ENCODE data around the gene ST8SIA4.

Gene ST8SIA4

DNA sequence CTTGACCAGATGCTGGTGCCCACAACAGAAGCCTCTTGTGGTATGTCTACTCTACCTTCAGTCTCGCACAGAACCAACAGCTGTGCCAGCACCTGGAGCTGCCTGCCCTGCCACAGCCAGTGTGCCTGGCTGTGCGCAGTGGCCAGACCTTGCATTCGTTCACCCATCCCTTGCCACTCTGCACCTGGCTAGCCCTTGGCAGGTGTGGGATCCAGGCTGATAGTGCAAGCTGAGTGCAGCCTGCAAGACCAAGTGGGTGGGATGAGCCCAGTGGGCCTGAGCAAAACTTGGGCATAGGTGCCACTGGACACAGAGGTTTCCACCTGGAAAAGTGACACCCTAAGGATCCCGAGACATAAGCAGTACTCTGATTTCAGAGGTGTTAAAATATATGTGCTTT is 108.2 kb downstream of the ST8SIA4 start:
- Histone ChIP-seq H3K9me2 (replicated peaks; ENCODE audit: control insufficient read depth, low read length) (no peaks in the 10 kb centered on the region), H3K27ac (ENCODE audit: low read depth, low read length) (no peak overlapping the region), H3K4me1 (ENCODE audit: control insufficient read depth, low read length) (peaks cover 8% of the 10 kb centered on the region), H3K79me2 (ENCODE audit: control insufficient read depth, low read length) (no peaks in the 10 kb centered on the region), H3K27me3 (ENCODE audit: control insufficient read depth, low read length) (no peaks in the 10 kb centered on the region), H3K9me3 (ENCODE audit: control insufficient read depth, insufficient read depth, low read length) (peaks cover 18% of the 10 kb centered on the region), H3K36me3 (ENCODE audit: control insufficient read depth, low read length) (no peaks in the 10 kb centered on the region), H3F3A (ENCODE audit: control insufficient read depth, insufficient read depth) (no peaks in the 10 kb centered on the region), H4K20me1 (ENCODE audit: control insufficient read depth, insufficient read depth, low read depth, low read length) (no peaks in the 10 kb centered on the region), H3K4me2 (ENCODE audit: low read length) (no peak overlapping the region), H3K4me3 (ENCODE audit: low read length) (no peak overlapping the region)
- TF ChIP-seq, protein P1, sequence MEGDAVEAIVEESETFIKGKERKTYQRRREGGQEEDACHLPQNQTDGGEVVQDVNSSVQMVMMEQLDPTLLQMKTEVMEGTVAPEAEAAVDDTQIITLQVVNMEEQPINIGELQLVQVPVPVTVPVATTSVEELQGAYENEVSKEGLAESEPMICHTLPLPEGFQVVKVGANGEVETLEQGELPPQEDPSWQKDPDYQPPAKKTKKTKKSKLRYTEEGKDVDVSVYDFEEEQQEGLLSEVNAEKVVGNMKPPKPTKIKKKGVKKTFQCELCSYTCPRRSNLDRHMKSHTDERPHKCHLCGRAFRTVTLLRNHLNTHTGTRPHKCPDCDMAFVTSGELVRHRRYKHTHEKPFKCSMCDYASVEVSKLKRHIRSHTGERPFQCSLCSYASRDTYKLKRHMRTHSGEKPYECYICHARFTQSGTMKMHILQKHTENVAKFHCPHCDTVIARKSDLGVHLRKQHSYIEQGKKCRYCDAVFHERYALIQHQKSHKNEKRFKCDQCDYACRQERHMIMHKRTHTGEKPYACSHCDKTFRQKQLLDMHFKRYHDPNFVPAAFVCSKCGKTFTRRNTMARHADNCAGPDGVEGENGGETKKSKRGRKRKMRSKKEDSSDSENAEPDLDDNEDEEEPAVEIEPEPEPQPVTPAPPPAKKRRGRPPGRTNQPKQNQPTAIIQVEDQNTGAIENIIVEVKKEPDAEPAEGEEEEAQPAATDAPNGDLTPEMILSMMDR (IDR thresholded peaks at IDR 0.05; ENCODE audit: low read depth, low read length, poor library complexity, severe bottlenecking): no peak
- TF ChIP-seq EZH2phosphoT487 (IDR thresholded peaks at IDR 0.05; ENCODE audit: borderline replicate concordance, low read length): no peak

DNA sequence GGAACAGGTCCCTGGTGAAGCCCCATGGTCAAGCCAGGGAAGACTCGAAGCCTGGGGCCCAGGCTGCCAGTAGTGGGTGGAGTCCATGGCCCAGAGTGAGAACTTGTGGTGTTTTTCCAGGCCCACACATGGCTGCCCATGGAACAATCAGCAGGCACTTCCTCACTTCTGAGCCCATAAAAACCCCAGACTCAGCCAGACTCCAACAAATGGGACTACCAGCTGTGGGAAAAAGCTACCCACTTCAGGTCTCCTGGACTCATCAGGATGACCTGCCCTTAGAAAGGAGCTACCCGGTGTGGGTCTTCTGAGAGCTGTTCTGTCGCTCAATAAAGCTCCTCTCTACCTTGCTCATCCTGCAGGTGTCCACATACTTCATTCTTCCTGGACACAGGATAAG is 108.9 kb downstream of the ST8SIA4 start:
- Histone ChIP-seq H3K9me3 (ENCODE audit: control insufficient read depth, insufficient read depth, low read length) (peaks cover 18% of the 10 kb centered on the region), H3F3A (ENCODE audit: control insufficient read depth, insufficient read depth) (no peaks in the 10 kb centered on the region), H3K9me2 (replicated peaks; ENCODE audit: control insufficient read depth, low read length) (no peaks in the 10 kb centered on the region), H3K79me2 (ENCODE audit: control insufficient read depth, low read length) (no peaks in the 10 kb centered on the region), H3K4me2 (ENCODE audit: low read length) (no peak overlapping the region), H3K27ac (ENCODE audit: low read depth, low read length) (no peak overlapping the region), H4K20me1 (ENCODE audit: control insufficient read depth, insufficient read depth, low read depth, low read length) (no peaks in the 10 kb centered on the region), H3K4me1 (ENCODE audit: control insufficient read depth, low read length) (peaks cover 14% of the 10 kb centered on the region), H3K4me3 (ENCODE audit: low read length) (no peak overlapping the region), H3K36me3 (ENCODE audit: control insufficient read depth, low read length) (no peaks in the 10 kb centered on the region), H3K27me3 (ENCODE audit: control insufficient read depth, low read length) (no peaks in the 10 kb centered on the region)
- TF ChIP-seq EZH2phosphoT487 (IDR thresholded peaks at IDR 0.05; ENCODE audit: borderline replicate concordance, low read length): no peak
- TF ChIP-seq, protein P1 (IDR thresholded peaks at IDR 0.05; ENCODE audit: low read depth, low read length, poor library complexity, severe bottlenecking): no peak

DNA sequence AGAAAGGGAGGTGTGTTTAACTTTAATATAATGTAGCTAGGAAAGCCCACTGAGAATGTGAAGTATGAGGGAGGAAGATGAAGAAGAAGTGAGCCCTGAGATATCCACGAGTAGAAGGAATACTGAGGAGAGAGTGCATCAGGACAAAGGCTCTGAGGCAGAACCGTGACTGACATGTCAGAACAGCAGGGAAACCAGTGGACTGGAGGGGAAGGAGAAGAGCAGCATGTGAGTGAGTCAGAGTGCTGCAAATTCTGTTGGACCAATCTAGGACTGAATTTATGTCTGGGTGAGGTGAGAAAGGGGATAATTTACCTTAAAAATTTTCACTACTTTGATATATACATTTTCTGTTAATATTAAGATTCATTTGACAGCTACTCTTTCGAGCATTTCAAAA is 110.3 kb downstream of the ST8SIA4 start:
- Histone ChIP-seq H3K9me3 (ENCODE audit: control insufficient read depth, insufficient read depth, low read length) (peaks cover 18% of the 10 kb centered on the region), H3K79me2 (ENCODE audit: control insufficient read depth, low read length) (no peaks in the 10 kb centered on the region), H3F3A (ENCODE audit: control insufficient read depth, insufficient read depth) (no peaks in the 10 kb centered on the region), H3K27ac (ENCODE audit: low read depth, low read length) (no peak overlapping the region), H3K36me3 (ENCODE audit: control insufficient read depth, low read length) (no peaks in the 10 kb centered on the region), H4K20me1 (ENCODE audit: control insufficient read depth, insufficient read depth, low read depth, low read length) (no peaks in the 10 kb centered on the region), H3K4me2 (ENCODE audit: low read length) (no peak overlapping the region), H3K4me3 (ENCODE audit: low read length) (no peak overlapping the region), H3K27me3 (ENCODE audit: control insufficient read depth, low read length) (no peaks in the 10 kb centered on the region), H3K9me2 (replicated peaks; ENCODE audit: control insufficient read depth, low read length) (no peaks in the 10 kb centered on the region), H3K4me1 (ENCODE audit: control insufficient read depth, low read length) (peaks cover 28% of the 10 kb centered on the region)
- TF ChIP-seq EZH2phosphoT487 (IDR thresholded peaks at IDR 0.05; ENCODE audit: borderline replicate concordance, low read length): no peak
- TF ChIP-seq, protein P1 (IDR thresholded peaks at IDR 0.05; ENCODE audit: low read depth, low read length, poor library complexity, severe bottlenecking): no peak

GRCh38 chr5:100791391-100791790 is 111.7 kb downstream of the ST8SIA4 start:
- Histone ChIP-seq H3F3A (ENCODE audit: control insufficient read depth, insufficient read depth) (no peaks in the 10 kb centered on the region), H3K4me2 (ENCODE audit: low read length) (no peak overlapping the region), H3K27ac (ENCODE audit: low read depth, low read length) (no peak overlapping the region), H3K79me2 (ENCODE audit: control insufficient read depth, low read length) (no peaks in the 10 kb centered on the region), H3K4me3 (ENCODE audit: low read length) (no peak overlapping the region), H3K4me1 (ENCODE audit: control insufficient read depth, low read length) (peaks cover 38% of the 10 kb centered on the region), H3K27me3 (ENCODE audit: control insufficient read depth, low read length) (no peaks in the 10 kb centered on the region), H3K36me3 (ENCODE audit: control insufficient read depth, low read length) (no peaks in the 10 kb centered on the region), H4K20me1 (ENCODE audit: control insufficient read depth, insufficient read depth, low read depth, low read length) (no peaks in the 10 kb centered on the region), H3K9me2 (replicated peaks; ENCODE audit: control insufficient read depth, low read length) (no peaks in the 10 kb centered on the region), H3K9me3 (ENCODE audit: control insufficient read depth, insufficient read depth, low read length) (peaks cover 18% of the 10 kb centered on the region)
- no peak for TF ChIP-seq EZH2phosphoT487 (IDR thresholded peaks at IDR 0.05; ENCODE audit: borderline replicate concordance, low read length)
- TF ChIP-seq, protein P1 (IDR thresholded peaks at IDR 0.05; ENCODE audit: low read depth, low read length, poor library complexity, severe bottlenecking): no peak

Measured in DOHH2 (cell line).